Esophagus muscularis mucosa (tissue), 4 donors: ENCODE results near the gene ADAR.

Experiments used
- CTCF ChIP-seq, 3 experiments: fragments of 200-600 bp in 2 of 3; fragments of 450-650 bp in 1 of 3; sonication (generic) in 2 of 3; IDR thresholded peaks; one replicate each; pipeline ENCODE4 v1.5.1; 2017 to 2019; ENCODE audit warnings: antibody characterized with exemption in 3 of 3, mild to moderate bottlenecking in 2 of 3, moderate library complexity in 1 of 3
- EP300 ChIP-seq: sonication (generic); formaldehyde crosslinking; IDR thresholded peaks from one replicate; pipeline ENCODE4 v1.6.1; 2017; ENCODE audit warnings: antibody characterized with exemption
- POLR2A ChIP-seq: fragments of 450-650 bp; IDR thresholded peaks from one replicate; pipeline ENCODE4 v1.6.1; 2017; ENCODE audit warnings: antibody characterized with exemption, moderate library complexity, mild to moderate bottlenecking, low read depth

- TF ChIP-seq CTCF (IDR thresholded peaks at IDR 0.05) = no peak
- no peak for TF ChIP-seq EP300
- no peak for TF ChIP-seq POLR2A
Measured at GRCh38 chr1:154629675-154630073, 21.7 kb upstream of the ADAR start.
